ENCODE measurements around the gene TBC1D23. TPM values are rescaled to one million over a fixed set of nuclear protein-coding genes. Genes with fewer than 3 reads are reported as not detected.
"Not testable (repeated sequence)": the region's sequence is repeated elsewhere in the genome, so short reads cannot be mapped to it uniquely, and the experiment has no call there.

The TBC1D23 gene
- total RNA-seq, 2 donors from 2014 or later = 37.4 to 44.2 TPM

- Mint-ChIP-seq H3K4me1 (peaks cover 5% of the 10 kb centered on the region), H3K27me3 (no peaks in the 10 kb centered on the region), H3K4me3 (no peak overlapping the region), H3K27ac (no peak overlapping the region), H3K36me3 (ENCODE audit: low read depth) (peaks cover 2% of the 10 kb centered on the region)
- DNase-seq (no peak), ATAC-seq (no peak)
- H3K9me3 ChIP-seq (ENCODE audit: control insufficient read depth, low read length, poor library complexity, severe bottlenecking) = no peaks in the 10 kb centered on the region
These were observed 69.2 kb downstream of the TBC1D23 start for GRCh38 chr3:100329800-100330489.

DNA sequence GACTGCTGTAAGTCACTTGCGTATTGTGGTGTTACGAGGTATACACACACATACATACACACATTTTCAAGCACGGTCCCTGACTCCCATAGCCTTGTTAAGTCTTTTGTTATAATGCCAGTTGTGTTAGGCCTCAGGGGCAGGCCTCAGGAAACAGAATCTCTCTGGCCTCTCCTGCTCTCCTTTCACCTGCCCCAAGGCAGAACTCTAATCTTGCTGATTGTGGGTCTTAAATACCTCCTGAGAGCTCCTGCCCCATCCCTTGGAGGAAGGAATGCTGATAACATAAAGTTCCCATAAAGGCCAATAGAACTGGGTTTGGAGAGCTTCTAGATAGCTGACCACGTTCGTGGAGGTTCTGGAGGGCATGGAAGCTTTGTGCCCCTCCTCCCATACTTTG lies 69.9 kb downstream of the TBC1D23 start:
- DNase-seq = no peak
- H3K4me1 Mint-ChIP-seq = peaks cover 9% of the 10 kb centered on the region
- no peak for ATAC-seq
- peaks cover 2% of the 10 kb centered on the region for H3K36me3 Mint-ChIP-seq (ENCODE audit: low read depth)
- H3K27ac Mint-ChIP-seq = no peak overlapping the region
- no peaks in the 10 kb centered on the region for H3K9me3 ChIP-seq (ENCODE audit: control insufficient read depth, low read length, poor library complexity, severe bottlenecking)
- H3K4me3 Mint-ChIP-seq = peak overlapping the region; percentile 52
- H3K27me3 Mint-ChIP-seq = no peaks in the 10 kb centered on the region

DNA sequence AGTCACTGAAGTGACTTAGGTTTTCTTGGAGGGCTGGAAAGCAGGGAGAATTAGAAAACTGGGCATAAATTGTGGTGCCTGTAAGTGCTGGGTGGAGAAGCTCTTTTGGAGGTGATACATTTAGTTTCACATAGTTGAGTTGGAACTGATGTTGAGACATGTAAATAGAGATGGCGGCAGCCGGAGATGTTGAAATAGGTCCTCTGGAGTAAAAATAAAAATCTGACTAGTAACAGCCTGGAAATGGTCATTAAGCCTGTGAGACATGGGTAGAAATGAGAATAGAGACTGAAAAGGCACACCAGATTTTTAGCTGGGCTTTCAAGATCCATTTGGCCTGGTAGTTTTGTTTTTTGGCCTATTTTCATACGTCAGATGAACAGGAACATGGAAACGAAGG lies 70.9 kb downstream of the TBC1D23 start:
- Mint-ChIP-seq H3K27ac (peak overlapping the region; percentile 77), H3K36me3 (ENCODE audit: low read depth) (no peaks in the 10 kb centered on the region), H3K4me3 (no peak overlapping the region), H3K27me3 (no peaks in the 10 kb centered on the region), H3K4me1 (peaks cover 14% of the 10 kb centered on the region)
- ATAC-seq (no peak), DNase-seq (no peak)
- H3K9me3 ChIP-seq (ENCODE audit: control insufficient read depth, low read length, poor library complexity, severe bottlenecking) = no peaks in the 10 kb centered on the region

- no peak overlapping the region for H3K4me3 Mint-ChIP-seq
- DNase-seq (no peak), ATAC-seq (no peak)
- H3K27me3 Mint-ChIP-seq = no peaks in the 10 kb centered on the region
- peaks cover 14% of the 10 kb centered on the region for H3K4me1 Mint-ChIP-seq
- H3K9me3 ChIP-seq (ENCODE audit: control insufficient read depth, low read length, poor library complexity, severe bottlenecking) = no peaks in the 10 kb centered on the region
- peak overlapping the region; percentile 47 for H3K27ac Mint-ChIP-seq
- no peaks in the 10 kb centered on the region for H3K36me3 Mint-ChIP-seq (ENCODE audit: low read depth)
These were observed 72.3 kb downstream of the TBC1D23 start for GRCh38 chr3:100333051-100333450.

DNA sequence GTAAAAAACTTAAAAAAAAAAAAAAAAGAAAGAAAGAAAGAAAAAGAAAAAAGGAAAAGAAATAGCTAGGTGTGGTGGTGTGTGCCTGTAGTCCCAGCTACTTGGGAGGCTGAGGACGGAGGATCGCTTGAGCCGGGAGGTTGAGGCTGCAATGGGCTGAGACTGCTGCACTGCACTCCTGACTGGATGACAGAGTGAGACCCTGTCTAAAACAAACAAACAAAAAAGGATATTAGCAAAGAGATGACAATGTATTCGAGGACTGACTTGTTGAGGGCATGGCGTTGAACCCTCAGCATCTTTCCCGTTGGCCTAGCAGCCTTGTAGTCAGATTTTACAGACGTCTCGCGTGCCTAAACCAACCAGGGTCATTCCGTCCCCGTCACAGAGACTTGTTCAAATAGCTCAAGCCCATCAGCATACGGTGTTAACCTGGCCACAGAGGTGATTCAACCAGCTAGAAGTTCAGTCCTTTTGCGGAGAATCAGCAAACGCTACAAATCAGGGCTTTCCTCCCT lies 73.2 kb downstream of the TBC1D23 start:
- Mint-ChIP-seq H3K4me1 (peaks cover 15% of the 10 kb centered on the region), H3K27me3 (no peaks in the 10 kb centered on the region), H3K36me3 (ENCODE audit: low read depth) (peaks cover 2% of the 10 kb centered on the region), H3K4me3 (peak overlapping the region; percentile 95), H3K27ac (no peak overlapping the region)
- H3K9me3 ChIP-seq (ENCODE audit: control insufficient read depth, low read length, poor library complexity, severe bottlenecking) = no peaks in the 10 kb centered on the region
- DNase-seq (no peak), ATAC-seq (no peak)

- Mint-ChIP-seq H3K27ac (peak within 1 kb of the TSS; percentile 93), H3K4me3 (peak within 1 kb of the TSS; percentile 95), H3K27me3 (no peaks in the 10 kb centered on the region), H3K36me3 (ENCODE audit: low read depth) (peaks cover 3% of the 10 kb centered on the region), H3K4me1 (peaks cover 17% of the 10 kb centered on the region)
- ATAC-seq (peak; percentile 96), DNase-seq (peak; percentile 60 to 74 (median 72))
- no peaks in the 10 kb centered on the region for H3K9me3 ChIP-seq (ENCODE audit: control insufficient read depth, low read length, poor library complexity, severe bottlenecking)
These were observed 73.9 kb downstream of the TBC1D23 start, which contains the start of gene NIT2 for GRCh38 chr3:100334488-100335351. Gene NIT2, plus strand, starts transcription at chr3:100334757. Its CDS starts 35 bp downstream, at chr3:100334792.

GRCh38 chr3:100335434-100335833 lies 74.6 kb downstream of the TBC1D23 start:
- Mint-ChIP-seq H3K4me3 (peak overlapping the region; percentile 95), H3K27me3 (no peaks in the 10 kb centered on the region), H3K36me3 (ENCODE audit: low read depth) (peaks cover 3% of the 10 kb centered on the region), H3K27ac (peak overlapping the region; percentile 93), H3K4me1 (peaks cover 16% of the 10 kb centered on the region)
- no peaks in the 10 kb centered on the region for H3K9me3 ChIP-seq (ENCODE audit: control insufficient read depth, low read length, poor library complexity, severe bottlenecking)
- ATAC-seq = no peak
- no peak for DNase-seq

DNA sequence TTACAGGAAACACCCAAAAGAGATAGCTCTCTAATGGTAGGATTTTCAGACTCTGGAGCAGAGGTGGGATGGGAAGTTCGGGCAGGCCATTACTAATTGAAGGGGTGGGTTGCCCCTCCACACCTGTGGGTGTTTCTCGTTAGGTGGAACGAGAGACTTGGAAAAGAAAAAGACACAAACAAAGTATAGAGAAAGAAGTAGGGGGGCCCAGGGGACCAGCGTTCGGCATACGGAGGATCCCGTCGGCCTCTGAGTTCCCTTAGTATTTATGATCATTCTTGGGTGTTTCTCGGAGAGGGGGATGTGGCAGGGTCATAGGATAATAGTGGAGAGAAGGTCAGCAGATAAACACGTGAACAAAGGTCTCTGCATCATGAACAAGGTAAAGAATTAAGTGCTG lies 75.4 kb downstream of the TBC1D23 start:
- ATAC-seq; DNase-seq; H3K36me3 Mint-ChIP-seq (ENCODE audit: low read depth); H3K9me3 ChIP-seq (ENCODE audit: control insufficient read depth, low read length, poor library complexity, severe bottlenecking); H3K27me3 Mint-ChIP-seq: not testable (repeated sequence)
- peak overlapping the region; percentile 31 for H3K4me3 Mint-ChIP-seq
- H3K4me1 Mint-ChIP-seq = peaks cover 15% of the 10 kb centered on the region
- peak overlapping the region; percentile 93 for H3K27ac Mint-ChIP-seq

DNA sequence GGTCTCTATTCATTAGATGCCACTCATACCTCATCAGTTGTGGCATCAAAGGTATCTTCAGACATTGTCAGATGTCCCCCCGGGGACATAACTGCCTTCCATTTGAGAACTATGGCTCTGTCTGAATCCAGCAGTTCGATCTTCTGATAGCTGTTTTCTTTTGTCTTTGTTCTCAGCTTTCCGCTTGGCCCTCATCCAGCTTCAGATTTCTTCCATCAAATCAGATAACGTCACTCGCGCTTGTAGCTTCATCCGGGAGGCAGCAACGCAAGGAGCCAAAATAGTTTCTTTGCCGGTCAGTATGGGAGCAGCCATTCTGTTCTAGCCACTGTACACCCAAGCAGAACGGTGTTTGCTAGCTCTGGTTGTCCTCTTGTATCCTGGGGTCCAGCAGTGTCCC lies 78.1 kb downstream of the TBC1D23 start:
- Mint-ChIP-seq H3K27ac (no peak overlapping the region), H3K4me1 (peaks cover 21% of the 10 kb centered on the region), H3K27me3 (no peaks in the 10 kb centered on the region), H3K4me3 (no peak overlapping the region), H3K36me3 (ENCODE audit: low read depth) (peaks cover 5% of the 10 kb centered on the region)
- ATAC-seq (no peak), DNase-seq (no peak)
- H3K9me3 ChIP-seq (ENCODE audit: control insufficient read depth, low read length, poor library complexity, severe bottlenecking) = no peaks in the 10 kb centered on the region

- Mint-ChIP-seq H3K4me3 (no peak overlapping the region), H3K27me3 (no peaks in the 10 kb centered on the region), H3K27ac (no peak overlapping the region), H3K36me3 (ENCODE audit: low read depth) (peaks cover 7% of the 10 kb centered on the region), H3K4me1 (peaks cover 24% of the 10 kb centered on the region)
- no peaks in the 10 kb centered on the region for H3K9me3 ChIP-seq (ENCODE audit: control insufficient read depth, low read length, poor library complexity, severe bottlenecking)
- no peak for ATAC-seq
- no peak for DNase-seq
These were observed 79.0 kb downstream of the TBC1D23 start for GRCh38 chr3:100339786-100340185.

GRCh38 chr3:100340527-100340926 lies 79.7 kb downstream of the TBC1D23 start:
- H3K9me3 ChIP-seq (ENCODE audit: control insufficient read depth, low read length, poor library complexity, severe bottlenecking) = no peaks in the 10 kb centered on the region
- Mint-ChIP-seq H3K27ac (no peak overlapping the region), H3K36me3 (ENCODE audit: low read depth) (peaks cover 9% of the 10 kb centered on the region), H3K4me1 (peaks cover 20% of the 10 kb centered on the region), H3K4me3 (no peak overlapping the region), H3K27me3 (no peaks in the 10 kb centered on the region)
- DNase-seq (no peak), ATAC-seq (no peak)

DNA sequence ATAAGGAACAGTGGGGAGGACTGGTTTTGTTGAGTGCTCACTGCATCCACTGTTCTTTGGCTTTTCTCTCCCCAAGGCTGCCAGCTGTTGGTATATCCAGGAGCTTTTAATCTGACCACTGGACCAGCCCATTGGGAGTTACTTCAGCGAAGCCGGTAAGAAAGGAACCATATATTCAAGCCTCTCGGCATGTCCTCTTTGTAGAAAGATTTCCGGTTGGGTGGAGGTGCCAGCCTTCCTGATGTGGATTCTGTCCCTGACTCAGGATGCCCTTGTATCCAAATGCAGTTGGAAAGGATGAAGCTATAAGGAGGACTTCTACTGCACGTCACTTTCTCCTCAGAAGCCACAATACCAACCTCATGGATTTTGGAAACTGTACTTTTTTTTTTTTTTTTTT lies 87.9 kb downstream of the TBC1D23 start:
- H3K4me3 Mint-ChIP-seq = no peak overlapping the region
- no peak overlapping the region for H3K27ac Mint-ChIP-seq
- ATAC-seq (no peak), DNase-seq (no peak)
- peaks cover 3% of the 10 kb centered on the region for H3K9me3 ChIP-seq (ENCODE audit: control insufficient read depth, low read length, poor library complexity, severe bottlenecking)
- no peaks in the 10 kb centered on the region for H3K27me3 Mint-ChIP-seq
- peaks cover 18% of the 10 kb centered on the region for H3K36me3 Mint-ChIP-seq (ENCODE audit: low read depth)
- H3K4me1 Mint-ChIP-seq = peaks cover 5% of the 10 kb centered on the region

DNA sequence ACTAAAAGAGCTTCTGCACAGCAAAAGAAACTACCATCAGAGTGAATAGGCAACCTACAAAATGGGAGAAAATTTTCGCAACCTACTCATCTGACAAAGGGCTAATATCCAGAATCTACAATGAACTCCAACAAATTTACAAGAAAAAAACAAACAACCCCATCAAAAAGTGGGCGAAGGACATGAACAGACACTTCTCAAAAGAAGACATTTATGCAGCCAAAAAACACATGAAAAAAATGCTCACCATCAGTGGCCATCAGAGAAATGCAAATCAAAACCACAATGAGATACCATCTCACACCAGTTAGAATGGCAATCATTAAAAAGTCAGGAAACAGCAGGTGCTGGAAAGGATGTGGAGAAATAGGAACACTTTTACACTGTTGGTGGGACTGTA lies 91.0 kb downstream of the TBC1D23 start:
- not testable (repeated sequence) for H3K9me3 ChIP-seq (ENCODE audit: control insufficient read depth, low read length, poor library complexity, severe bottlenecking); ATAC-seq; H3K27ac Mint-ChIP-seq; H3K27me3 Mint-ChIP-seq; H3K4me1 Mint-ChIP-seq; DNase-seq; H3K4me3 Mint-ChIP-seq
- H3K36me3 Mint-ChIP-seq (ENCODE audit: low read depth) = peaks cover 12% of the 10 kb centered on the region

All from T-helper 17 cell (primary cell).